ENCODE data around the gene KDM2B.

The KDM2B gene

GRCh38 chr12:121561009-121561395 is 19.8 kb downstream of the KDM2B start:
- no peaks in the 10 kb centered on the region for H3K9me2 ChIP-seq (ENCODE audit: low read depth, low read length)
- TF ChIP-seq CTCF (IDR thresholded peaks at IDR 0.05; ENCODE audit: low read length), result no peak
- no peak for TF ChIP-seq EZH2 (IDR thresholded peaks at IDR 0.05; ENCODE audit: borderline replicate concordance, low read length)
- no peaks in the 10 kb centered on the region for H3K36me3 ChIP-seq (ENCODE audit: insufficient read depth, low read length)
- no peak overlapping the region for H3K27ac ChIP-seq (ENCODE audit: low read depth, low read length, poor library complexity, severe bottlenecking)
- no peaks in the 10 kb centered on the region for H3K9me3 ChIP-seq (ENCODE audit: low read length)
- H3K27me3 ChIP-seq (ENCODE audit: insufficient read depth, low read length), result no peaks in the 10 kb centered on the region
- H3K9ac ChIP-seq (ENCODE audit: low read length), result no peak overlapping the region
- H3K4me2 ChIP-seq (ENCODE audit: low read length), result no peak overlapping the region
- no peaks in the 10 kb centered on the region for H3F3A ChIP-seq (ENCODE audit: insufficient read depth, low read length)
- H4K20me1 ChIP-seq (ENCODE audit: insufficient read depth, low read length), result no peaks in the 10 kb centered on the region
- peaks cover 8% of the 10 kb centered on the region for H3K4me1 ChIP-seq (ENCODE audit: insufficient read depth, low read length, severe bottlenecking)
- no peak overlapping the region for H2AFZ ChIP-seq (ENCODE audit: low read length)
- H3K4me3 ChIP-seq (ENCODE audit: low read depth, low read length, poor library complexity, severe bottlenecking), result no peak overlapping the region
- no peaks in the 10 kb centered on the region for H3K79me2 ChIP-seq (ENCODE audit: insufficient read depth, low read length)

GRCh38 chr12:121560392-121561008 is 20.3 kb downstream of the KDM2B start:
- TF ChIP-seq EZH2 (IDR thresholded peaks at IDR 0.05; ENCODE audit: borderline replicate concordance, low read length), result no peak
- Histone ChIP-seq H3K4me2 (ENCODE audit: low read length) (no peak overlapping the region), H3K9me2 (ENCODE audit: low read depth, low read length) (no peaks in the 10 kb centered on the region), H3F3A (ENCODE audit: insufficient read depth, low read length) (no peaks in the 10 kb centered on the region), H2AFZ (ENCODE audit: low read length) (no peak overlapping the region), H3K4me3 (ENCODE audit: low read depth, low read length, poor library complexity, severe bottlenecking) (no peak overlapping the region), H3K36me3 (ENCODE audit: insufficient read depth, low read length) (no peaks in the 10 kb centered on the region), H3K27me3 (ENCODE audit: insufficient read depth, low read length) (no peaks in the 10 kb centered on the region), H4K20me1 (ENCODE audit: insufficient read depth, low read length) (no peaks in the 10 kb centered on the region), H3K27ac (ENCODE audit: low read depth, low read length, poor library complexity, severe bottlenecking) (no peak overlapping the region), H3K4me1 (ENCODE audit: insufficient read depth, low read length, severe bottlenecking) (peaks cover 8% of the 10 kb centered on the region), H3K79me2 (ENCODE audit: insufficient read depth, low read length) (no peaks in the 10 kb centered on the region), H3K9me3 (ENCODE audit: low read length) (no peaks in the 10 kb centered on the region), H3K9ac (ENCODE audit: low read length) (no peak overlapping the region)

- no peak overlapping the region for H2AFZ ChIP-seq (ENCODE audit: low read length)
- H4K20me1 ChIP-seq (ENCODE audit: insufficient read depth, low read length), result no peaks in the 10 kb centered on the region
- no peaks in the 10 kb centered on the region for H3K27me3 ChIP-seq (ENCODE audit: insufficient read depth, low read length)
- no peaks in the 10 kb centered on the region for H3K9me3 ChIP-seq (ENCODE audit: low read length)
- H3K9me2 ChIP-seq (ENCODE audit: low read depth, low read length), result no peaks in the 10 kb centered on the region
- H3K4me2 ChIP-seq (ENCODE audit: low read length), result no peak overlapping the region
- TF ChIP-seq CTCF (IDR thresholded peaks at IDR 0.05; ENCODE audit: low read length) (no peak), EZH2 (IDR thresholded peaks at IDR 0.05; ENCODE audit: borderline replicate concordance, low read length) (no peak)
- H3K36me3 ChIP-seq (ENCODE audit: insufficient read depth, low read length), result no peaks in the 10 kb centered on the region
- H3K4me1 ChIP-seq (ENCODE audit: insufficient read depth, low read length, severe bottlenecking), result peaks cover 8% of the 10 kb centered on the region
- no peaks in the 10 kb centered on the region for H3K79me2 ChIP-seq (ENCODE audit: insufficient read depth, low read length)
- H3K27ac ChIP-seq (ENCODE audit: low read depth, low read length, poor library complexity, severe bottlenecking), result no peak overlapping the region
- no peaks in the 10 kb centered on the region for H3F3A ChIP-seq (ENCODE audit: insufficient read depth, low read length)
- no peak overlapping the region for H3K9ac ChIP-seq (ENCODE audit: low read length)
- no peak overlapping the region for H3K4me3 ChIP-seq (ENCODE audit: low read depth, low read length, poor library complexity, severe bottlenecking)
Measured at GRCh38 chr12:121558956-121559355, 21.9 kb downstream of the KDM2B start.
